ENCODE measurements around the gene MON2.

Gene MON2

DNA sequence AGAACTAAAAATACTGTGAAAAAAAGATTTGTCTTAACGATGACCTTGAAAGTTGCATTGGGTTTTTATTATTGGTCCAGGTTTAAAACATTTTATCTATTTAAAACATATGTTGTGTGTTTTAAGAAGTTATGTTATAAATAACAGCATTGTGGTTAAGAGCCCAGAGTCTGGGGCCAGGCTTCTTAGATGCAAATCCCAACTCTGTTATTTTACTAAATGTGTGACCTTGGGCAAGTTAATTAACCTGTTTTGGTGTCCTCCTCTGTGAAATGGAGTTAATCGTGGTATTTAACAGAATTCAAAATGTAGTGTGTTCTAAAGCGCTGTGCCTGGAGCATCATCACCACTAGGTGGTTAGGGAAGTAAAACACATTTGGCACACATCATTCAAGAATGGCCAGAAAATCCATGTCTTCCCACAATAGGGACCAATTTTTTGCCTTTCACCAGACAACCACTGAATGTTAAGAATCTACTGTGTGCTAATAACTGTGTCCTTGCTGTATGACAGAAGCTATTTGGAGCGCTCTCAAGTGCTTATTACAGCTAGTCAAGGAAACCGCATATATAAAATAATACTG lies 133.3 kb downstream of the MON2 start:
- in situ Hi-C loops (cut with HindIII; ENCODE audit: low pct_ligation_motif_present, low pct_unique_long_range_greater_than_20kb, low sequenced_read_pairs): no loop called here
- peak; percentile 38 for DNase-seq

DNA sequence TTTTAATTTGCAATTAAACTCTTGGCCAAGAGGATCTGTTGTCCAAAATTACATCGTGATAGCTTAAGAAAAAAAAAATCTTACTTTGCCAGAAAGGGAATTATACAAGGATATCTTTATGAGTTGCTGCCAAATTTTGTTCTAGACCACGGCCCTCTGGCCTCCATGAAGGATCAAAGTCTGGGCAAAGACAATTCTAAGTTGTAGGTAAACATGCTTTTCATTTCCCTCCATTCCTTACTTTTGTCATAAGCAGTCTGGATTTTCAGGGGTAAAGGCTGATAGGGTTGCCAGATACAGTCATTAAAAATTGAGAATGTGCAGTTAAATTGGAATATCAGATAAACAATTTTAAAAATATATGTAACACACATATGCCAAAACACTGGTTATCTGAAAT lies 135.1 kb downstream of the MON2 start:
- no peak for DNase-seq
- in situ Hi-C loops (cut with HindIII; ENCODE audit: low pct_ligation_motif_present, low pct_unique_long_range_greater_than_20kb, low sequenced_read_pairs): no loop called here

DNA sequence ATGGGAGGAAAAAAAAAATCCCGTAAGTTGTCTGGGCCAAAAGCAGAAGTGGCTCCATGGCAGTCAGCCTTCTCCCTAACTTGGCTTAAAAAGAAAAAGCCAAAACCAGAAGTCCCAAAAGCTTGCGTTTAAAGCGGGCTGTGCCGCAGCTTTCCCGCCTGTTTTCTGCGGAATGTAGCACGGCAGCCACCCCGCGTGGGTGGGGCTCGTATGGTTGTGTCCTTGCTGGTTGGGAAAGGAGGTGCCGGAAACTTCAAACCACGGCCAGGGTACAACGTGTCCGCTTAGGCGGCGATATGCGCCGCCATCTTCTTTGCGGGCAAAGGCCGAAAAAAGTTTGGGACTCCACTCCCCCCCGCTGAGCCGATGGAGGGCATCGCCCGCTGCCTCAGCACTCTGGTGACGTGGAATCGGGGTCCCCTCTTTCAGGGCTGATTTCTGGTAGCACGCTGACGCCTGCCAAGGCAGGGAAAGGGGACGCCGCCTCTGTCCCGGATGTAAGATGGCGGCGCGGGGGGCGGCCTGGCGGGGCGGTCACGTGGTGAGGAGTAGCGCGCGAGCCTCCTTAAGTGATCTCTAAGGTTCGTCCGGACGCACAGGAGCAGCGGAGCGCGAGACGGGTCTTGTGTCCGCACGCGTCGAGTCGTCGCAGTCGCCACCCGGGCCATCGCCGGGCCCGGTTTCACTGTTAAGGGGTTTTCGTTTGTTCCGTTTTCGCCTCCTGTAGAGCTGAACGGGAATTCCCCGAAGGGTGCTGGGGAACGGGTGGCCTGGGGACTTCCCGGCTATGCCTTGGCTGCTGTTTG lies 135.8 kb downstream of the MON2 start:
- in situ Hi-C loops (cut with HindIII; ENCODE audit: low pct_ligation_motif_present, low pct_unique_long_range_greater_than_20kb, low sequenced_read_pairs): no loop called here
- DNase-seq: peak; percentile 95

DNA sequence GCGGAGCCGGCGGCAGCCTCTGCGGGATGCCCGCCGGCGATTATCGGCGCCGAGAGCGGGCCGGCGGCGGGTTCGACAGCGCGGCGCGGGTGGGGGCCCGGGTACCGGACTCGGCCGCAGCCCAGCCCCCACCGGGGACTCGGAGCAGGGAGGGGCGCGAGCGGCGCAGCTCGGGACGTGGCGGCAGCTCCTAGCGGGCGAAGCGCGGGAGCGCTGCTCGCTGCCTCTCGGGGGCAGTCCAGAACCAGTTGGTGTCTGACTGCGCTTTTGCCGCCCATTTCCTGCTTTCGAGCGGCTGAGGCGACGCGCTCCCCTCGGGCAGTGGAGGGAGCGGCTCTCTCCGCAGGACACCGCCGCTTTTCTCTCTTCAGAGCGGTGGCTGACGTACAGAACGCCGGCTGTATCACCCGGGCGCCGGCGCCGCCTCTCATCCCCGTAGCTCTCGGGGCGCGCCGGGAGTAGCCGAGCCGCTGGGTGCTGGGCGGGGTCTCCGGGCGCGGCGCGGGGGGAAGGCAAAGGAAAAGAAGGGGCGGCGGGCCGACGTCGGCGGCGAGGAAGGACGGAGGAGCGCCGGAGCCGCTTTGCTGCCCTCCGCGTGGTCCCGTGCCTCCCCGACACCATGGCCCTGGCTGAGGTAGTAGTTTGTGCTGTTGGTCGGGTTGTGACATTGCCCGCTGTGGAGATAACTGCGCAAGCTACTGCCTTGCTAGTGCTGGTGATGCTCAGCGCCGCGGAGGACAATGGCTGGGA lies 136.6 kb downstream of the MON2 start:
- peak; percentile 93 for DNase-seq
- in situ Hi-C loops (cut with HindIII; ENCODE audit: low pct_ligation_motif_present, low pct_unique_long_range_greater_than_20kb, low sequenced_read_pairs): no loop called here

DNA sequence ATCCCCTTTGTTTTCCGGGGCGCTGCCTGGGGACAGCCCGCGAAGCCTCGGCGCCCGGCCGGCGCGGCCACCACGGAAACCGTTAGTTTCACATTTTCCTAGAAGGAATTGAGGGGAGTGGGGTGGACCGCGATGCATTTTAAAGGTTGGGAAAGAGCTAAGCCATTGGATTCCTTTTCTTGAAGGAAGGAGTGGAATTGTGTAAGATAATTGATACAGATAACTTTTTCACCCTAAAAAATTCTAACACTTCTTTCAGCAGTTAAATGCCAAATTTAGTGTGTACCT lies 137.1 kb downstream of the MON2 start:
- in situ Hi-C loops (cut with HindIII; ENCODE audit: low pct_ligation_motif_present, low pct_unique_long_range_greater_than_20kb, low sequenced_read_pairs): no loop called here
- no peak for DNase-seq

DNA sequence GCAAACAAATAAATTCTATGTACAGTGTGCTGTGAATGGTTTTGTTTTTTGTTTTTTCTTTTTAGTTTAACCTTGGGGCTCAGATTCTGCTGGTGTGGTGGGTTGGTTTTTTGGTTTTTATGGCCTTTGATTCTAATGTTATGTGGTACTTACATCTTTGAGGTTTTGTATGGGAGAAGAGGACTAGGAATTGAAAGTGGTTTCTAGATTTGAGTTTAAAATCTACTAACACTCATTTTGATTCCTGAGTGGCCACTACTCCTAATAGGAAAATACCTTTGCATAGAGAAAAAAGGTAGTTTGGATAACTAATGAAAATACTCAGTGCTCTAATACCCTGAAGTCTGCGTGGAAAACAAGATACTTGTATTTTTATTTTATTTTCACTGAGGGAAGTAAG lies 137.7 kb downstream of the MON2 start:
- in situ Hi-C loops (cut with HindIII; ENCODE audit: low pct_ligation_motif_present, low pct_unique_long_range_greater_than_20kb, low sequenced_read_pairs): no loop called here
- no peak for DNase-seq

DNA sequence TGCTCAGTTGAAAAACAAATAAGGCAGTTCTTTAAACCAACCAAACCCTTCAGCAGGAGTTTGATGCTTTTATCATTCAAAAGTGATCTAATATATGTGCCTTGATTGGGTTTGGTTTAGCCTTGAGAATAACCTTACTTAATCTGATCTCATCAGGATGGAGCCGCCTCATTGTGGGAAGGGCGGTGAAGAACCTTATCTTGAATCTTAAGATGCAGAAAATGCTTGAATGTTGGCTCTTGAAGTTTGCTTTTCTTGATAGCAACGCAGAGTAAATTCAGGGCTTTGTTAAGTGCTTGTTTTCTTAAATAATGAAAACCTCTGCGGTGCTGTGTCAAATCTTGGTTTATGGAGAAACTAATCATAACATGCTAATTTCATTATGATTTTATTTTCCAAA lies 138.2 kb downstream of the MON2 start:
- DNase-seq: peak; percentile 29

DNA sequence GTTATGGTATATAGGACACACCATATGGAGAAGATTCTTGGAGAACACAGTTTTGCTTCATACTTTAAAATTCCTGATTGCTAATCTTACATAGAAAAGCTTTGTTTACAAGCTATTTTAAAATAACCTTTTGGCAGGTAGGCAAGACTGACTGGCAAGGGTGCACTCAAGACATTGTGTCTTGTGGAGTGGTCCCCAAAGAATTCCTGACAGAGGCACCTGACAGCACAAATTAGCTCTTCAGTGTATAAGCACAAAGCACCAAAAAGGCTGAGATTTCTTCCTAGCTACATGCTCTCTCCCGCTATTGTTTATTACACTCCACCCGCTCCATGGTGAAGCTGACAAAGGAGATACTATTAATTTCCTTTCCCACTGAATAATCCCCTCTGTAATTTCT lies 139.4 kb downstream of the MON2 start:
- DNase-seq: no peak
- in situ Hi-C loops (cut with HindIII; ENCODE audit: low pct_ligation_motif_present, low pct_unique_long_range_greater_than_20kb, low sequenced_read_pairs): no loop called here

More for the DNA sequence above, 138.2 kb downstream of the MON2 start:
- in situ Hi-C loops (cut with HindIII; ENCODE audit: low pct_ligation_motif_present, low pct_unique_long_range_greater_than_20kb, low sequenced_read_pairs): no loop called here

DNA sequence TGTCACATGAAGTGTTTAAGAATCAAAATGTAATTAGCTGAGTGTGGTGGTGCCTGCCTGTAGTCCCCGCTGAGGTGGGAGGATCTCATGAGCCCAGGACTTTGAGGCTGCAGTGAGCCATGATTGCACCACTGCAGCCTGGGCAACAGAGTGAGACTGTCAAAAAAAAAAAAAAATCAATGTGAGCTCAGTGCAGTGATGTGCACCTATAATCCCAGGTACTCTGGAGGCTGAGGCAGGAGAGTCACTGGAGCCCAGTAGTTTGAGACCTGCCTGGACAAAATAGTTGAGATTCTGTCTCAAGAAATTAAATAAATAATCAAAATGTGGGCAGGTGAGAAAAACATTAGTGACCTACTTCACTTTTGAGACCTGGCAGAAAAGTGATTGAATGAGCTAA lies 140.0 kb downstream of the MON2 start:
- DNase-seq: no peak
- in situ Hi-C loops (cut with HindIII; ENCODE audit: low pct_ligation_motif_present, low pct_unique_long_range_greater_than_20kb, low sequenced_read_pairs): no loop called here

DNA sequence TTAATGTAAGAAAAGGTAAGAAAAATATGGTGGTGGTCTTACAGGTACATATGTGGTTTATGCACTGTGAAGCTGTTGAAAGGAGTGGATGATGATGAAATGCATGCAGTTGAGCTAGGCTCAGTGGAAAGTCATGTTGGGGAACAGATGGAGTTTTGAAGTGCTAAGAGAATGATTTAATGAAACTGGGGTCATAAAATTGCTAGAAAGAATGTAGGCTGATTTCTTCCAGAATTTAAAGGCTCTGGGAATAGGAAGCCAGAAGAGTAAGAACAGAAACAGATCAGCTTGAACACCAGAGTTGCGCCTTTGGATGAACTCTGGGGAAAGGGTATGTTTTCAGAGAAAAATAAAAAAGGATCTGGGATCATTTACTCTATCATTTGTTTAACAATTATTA lies 146.5 kb downstream of the MON2 start:
- DNase-seq: no peak

DNA sequence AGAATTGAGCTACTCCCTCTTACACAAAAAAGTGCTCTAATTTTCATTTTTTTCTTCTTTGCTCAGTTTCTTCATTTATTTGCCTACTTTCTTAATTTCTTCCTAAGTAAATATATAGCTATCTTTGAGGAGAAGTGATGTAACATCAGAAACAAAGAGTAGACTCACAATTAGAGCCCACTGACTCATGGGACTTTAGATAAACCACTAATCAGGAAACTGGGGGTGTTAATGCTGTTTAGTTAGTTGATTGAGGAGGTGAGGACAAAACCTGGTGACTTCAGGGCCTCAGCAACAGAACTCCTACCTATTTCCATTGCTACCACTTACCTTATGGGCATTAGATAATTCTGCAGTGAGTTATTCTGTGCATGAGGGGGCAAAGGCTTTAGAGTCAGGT lies 151.7 kb downstream of the MON2 start:
- no peak for DNase-seq
- in situ Hi-C loops (cut with HindIII; ENCODE audit: low pct_ligation_motif_present, low pct_unique_long_range_greater_than_20kb, low sequenced_read_pairs): loop anchor here (10.0 kb wide), 1 partner anchor 166 kb away; no protein-coding TSS in a partner anchor

More for the DNA sequence above, 146.5 kb downstream of the MON2 start:
- in situ Hi-C loops (cut with HindIII; ENCODE audit: low pct_ligation_motif_present, low pct_unique_long_range_greater_than_20kb, low sequenced_read_pairs): loop anchor here (10.0 kb wide), 1 partner anchor 172 kb away; no protein-coding TSS in a partner anchor

DNA sequence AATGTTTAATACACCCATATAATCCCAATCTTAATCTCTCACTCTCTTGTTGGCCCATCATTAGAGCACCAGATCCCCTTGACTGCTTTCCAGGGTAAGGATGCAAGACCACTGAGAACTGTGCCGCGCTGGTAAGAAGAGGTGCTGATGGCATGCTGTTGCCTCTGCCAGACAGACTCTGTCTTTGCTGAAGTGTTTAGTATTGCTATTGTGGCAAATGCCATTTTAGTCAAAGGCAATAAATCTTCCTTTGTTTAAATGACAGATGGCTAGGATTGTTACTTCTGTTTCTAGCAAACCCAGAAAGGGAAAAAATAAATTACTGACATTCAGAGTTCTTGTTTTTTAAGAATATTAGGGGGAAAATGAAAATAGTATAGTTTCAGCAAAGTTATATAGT lies 152.3 kb downstream of the MON2 start:
- no peak for DNase-seq
- in situ Hi-C loops (cut with HindIII; ENCODE audit: low pct_ligation_motif_present, low pct_unique_long_range_greater_than_20kb, low sequenced_read_pairs): loop anchor here (10.0 kb wide), 1 partner anchor 166 kb away; no protein-coding TSS in a partner anchor

DNA sequence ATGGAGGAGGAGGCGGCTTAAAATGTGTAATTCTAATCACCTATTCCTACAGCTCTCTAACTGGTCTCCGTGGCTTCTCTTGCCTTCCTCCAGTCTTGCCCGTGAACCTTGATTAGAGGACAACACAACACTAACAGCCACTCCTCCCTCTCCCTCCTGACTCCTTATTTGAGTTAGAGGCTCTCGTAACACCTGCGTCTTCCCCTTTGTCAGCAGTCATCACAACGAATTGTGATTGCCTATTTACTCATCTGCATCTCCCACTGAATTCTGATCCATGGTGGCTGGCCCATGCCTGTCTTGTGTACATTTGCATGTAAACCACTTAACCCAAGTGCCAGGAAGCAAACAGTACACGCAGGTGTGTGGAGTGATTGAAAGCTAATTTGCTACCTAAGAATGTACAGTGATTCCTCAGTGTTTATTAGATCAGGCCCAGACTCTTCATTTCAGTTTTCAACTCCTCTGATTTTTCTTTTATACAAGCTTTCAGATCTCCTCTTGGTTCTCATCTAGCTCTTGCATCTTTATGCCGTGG lies 154.5 kb downstream of the MON2 start:
- in situ Hi-C loops (cut with HindIII; ENCODE audit: low pct_ligation_motif_present, low pct_unique_long_range_greater_than_20kb, low sequenced_read_pairs): no loop called here

DNA sequence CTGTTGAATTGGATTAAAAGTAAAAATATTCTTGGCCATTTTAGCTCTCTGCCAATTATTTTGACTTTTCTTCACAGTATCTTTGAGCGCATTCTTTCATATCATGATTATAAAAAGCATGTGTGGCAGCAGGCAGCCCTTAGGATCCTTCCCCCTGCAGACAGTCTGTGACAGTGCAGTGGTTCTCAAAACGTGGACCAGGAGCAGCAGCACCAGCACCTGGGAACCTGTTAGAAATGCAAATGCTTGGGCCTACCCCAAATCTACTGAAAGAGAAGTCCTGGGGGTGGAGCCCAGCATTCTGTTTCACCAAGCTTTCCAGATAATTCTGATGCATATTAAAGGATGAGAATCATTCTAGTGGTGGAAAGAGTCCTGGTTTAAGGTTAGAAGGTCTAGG lies 155.6 kb downstream of the MON2 start:
- no peak for DNase-seq
- in situ Hi-C loops (cut with HindIII; ENCODE audit: low pct_ligation_motif_present, low pct_unique_long_range_greater_than_20kb, low sequenced_read_pairs): no loop called here

More for the DNA sequence above, 154.5 kb downstream of the MON2 start:
- no peak for DNase-seq

DNA sequence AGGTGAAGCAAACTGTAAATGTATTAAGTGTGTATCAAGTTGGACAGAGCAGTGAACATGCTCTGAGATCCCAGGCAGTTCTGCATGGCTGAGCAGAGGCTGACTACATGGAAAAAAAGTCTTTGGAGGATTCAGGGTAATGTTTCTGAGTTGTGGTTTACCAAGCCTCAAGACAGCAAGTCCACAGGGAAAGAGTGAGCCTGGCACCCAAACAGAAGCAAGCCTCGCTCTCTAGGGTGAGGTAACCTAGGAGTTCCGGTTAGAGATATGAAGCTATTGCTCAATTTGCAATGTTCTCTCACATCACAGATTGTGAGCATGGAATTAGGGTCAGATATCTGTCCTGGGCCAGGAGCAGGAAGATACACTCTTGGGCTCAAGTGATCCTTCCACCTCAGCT lies 158.6 kb downstream of the MON2 start:
- DNase-seq: peak; percentile 86
- in situ Hi-C loops (cut with HindIII; ENCODE audit: low pct_ligation_motif_present, low pct_unique_long_range_greater_than_20kb, low sequenced_read_pairs): no loop called here

DNA sequence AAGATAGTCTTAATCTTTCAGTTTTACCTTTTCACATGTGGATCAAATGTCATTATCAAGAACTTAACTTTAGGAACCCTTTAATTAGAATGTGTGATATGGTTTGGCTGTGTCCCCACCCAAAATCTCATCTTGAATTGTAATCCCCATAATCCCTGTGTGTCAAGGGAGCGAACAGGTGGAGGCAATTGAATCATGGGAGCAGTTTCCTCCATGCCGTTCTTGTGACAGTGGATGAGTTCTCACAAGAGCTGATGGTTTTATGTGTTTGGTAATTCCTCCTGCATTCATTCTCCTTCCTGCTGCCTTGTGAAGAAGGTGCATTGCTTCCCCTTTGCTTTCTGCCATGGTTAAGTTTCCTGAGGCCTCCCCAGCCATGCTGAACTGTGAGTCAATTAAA lies 160.6 kb downstream of the MON2 start:
- in situ Hi-C loops (cut with HindIII; ENCODE audit: low pct_ligation_motif_present, low pct_unique_long_range_greater_than_20kb, low sequenced_read_pairs): no loop called here
- DNase-seq: no peak

DNA sequence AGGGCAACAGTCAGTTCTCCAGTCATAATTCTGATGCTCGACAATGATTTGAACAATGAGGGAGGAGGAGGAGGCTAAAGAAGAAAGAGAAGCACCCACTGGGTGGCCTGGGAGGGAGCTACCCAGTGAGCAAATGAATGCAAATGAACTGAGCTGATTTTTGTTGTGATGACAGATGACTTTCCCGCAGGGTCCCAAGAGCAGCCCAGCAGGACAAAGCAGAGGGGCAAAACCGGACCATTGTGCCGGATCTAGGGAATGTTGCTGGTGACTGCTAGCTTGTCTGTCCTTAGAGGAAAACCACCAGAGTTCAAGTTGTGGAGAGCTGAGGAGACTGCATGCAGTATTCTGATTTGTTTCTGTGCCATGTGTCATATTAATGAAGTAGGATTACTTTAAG lies 162.8 kb downstream of the MON2 start:
- in situ Hi-C loops (cut with HindIII; ENCODE audit: low pct_ligation_motif_present, low pct_unique_long_range_greater_than_20kb, low sequenced_read_pairs): no loop called here
- no peak for DNase-seq

DNA sequence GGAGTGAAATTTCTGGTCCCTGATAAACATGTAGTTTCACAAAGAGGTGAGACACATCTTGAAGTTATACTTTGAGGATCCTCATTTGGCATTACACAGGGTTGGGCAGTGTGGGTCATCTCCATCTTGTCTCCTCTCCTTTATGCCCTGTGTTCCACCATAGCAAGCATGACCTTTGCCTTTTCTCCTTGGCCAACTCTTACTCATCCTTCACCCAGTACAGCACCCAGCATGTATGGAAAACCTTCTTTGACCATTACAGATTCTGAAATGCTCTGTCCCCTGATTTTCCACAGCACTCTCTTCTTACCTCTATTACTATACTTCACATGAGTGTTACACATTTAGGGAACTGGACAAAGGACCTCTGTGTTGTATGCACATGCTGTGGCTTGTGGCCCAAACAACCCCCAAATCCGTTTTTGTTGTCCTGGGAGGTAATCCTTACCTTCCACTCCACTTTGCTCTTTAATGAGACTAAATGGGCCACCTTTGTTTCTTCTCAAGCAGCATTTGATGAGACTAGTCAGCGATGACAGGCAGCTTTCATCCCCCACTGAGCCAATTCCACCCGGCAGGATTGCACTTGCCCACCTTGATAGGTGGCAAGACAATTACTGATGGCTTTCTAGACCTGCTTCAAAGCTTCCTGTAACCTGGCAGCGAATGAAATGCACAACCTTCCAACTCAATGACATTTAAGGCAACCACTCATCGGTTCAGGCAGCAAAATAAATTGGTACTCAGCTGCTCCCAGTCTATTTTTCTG lies 163.5 kb downstream of the MON2 start:
- no peak for DNase-seq
- in situ Hi-C loops (cut with HindIII; ENCODE audit: low pct_ligation_motif_present, low pct_unique_long_range_greater_than_20kb, low sequenced_read_pairs): no loop called here

Measured in ACHN (cell line).